Activated naive CD4-positive, alpha-beta T cell treated with anti-CD3 and anti-CD28 coated beads for 36 hours (primary cell): ENCODE results near the gene PCGF2. TPM values are rescaled to one million over a fixed set of nuclear protein-coding genes. Genes with fewer than 3 reads are reported as not detected.
"Not testable (repeated sequence)": the region's sequence is repeated elsewhere in the genome, so short reads cannot be mapped to it uniquely, and the experiment has no call there.

Experiments
- CTCF ChIA-PET: fragments of 350-600 bp; sonication (Branson Sonifier 250); formaldehyde crosslinking; loops from one replicate; lab custom pipeline; 2021; ENCODE audit warnings: antibody characterized with exemption; lab: Charles Lee
- DNase-seq: peaks from one replicate; pipeline ENCODE4 v3.0.0-alpha.2; 2020
- H3K27ac Mint-ChIP-seq: one replicate; pipeline ENCODE4 v1.8.0; 2021; ENCODE audit warnings: mild to moderate bottlenecking, mixed read lengths
- H3K27me3 Mint-ChIP-seq: one replicate; pipeline ENCODE4 v1.8.0; 2021; ENCODE audit warnings: low read depth, mixed read lengths
- H3K36me3 Mint-ChIP-seq: one replicate; pipeline ENCODE4 v1.8.0; 2021; ENCODE audit warnings: low read depth, mixed read lengths
- H3K4me1 Mint-ChIP-seq: one replicate; pipeline ENCODE4 v1.8.0; 2021; ENCODE audit warnings: low read depth, mixed read lengths
- H3K4me3 Mint-ChIP-seq: one replicate; pipeline ENCODE4 v1.8.0; 2021; ENCODE audit warnings: mild to moderate bottlenecking, moderate library complexity, mixed read lengths
- H3K9me3 Mint-ChIP-seq: one replicate; pipeline ENCODE4 v1.8.0; 2021; ENCODE audit warnings: mixed read lengths
- intact Hi-C: fragments of 100-400 bp; cut with micrococcal nuclease; formaldehyde crosslinking; loops from one replicate; pipeline ENCODE4 v1.15.1; 2023
- total RNA-seq, 2 experiments: library from RNA; stranded (reverse); gene quantifications; one replicate each; pipeline ENCODE4 v1.2.3, GENCODE V29; 2021

PCGF2 gene
- total RNA-seq, 2 experiments from 2014 or later: 1.2 TPM

- CTCF ChIA-PET: interaction anchor here (0.6 to 4.8 kb wide), 5 partner anchors 11 to 680 kb away, joined by 3 to 60 read pairs (median 5); no protein-coding TSS in a partner anchor
- no peak for DNase-seq
- intact Hi-C loops: loop anchor here (5.0 kb wide), 1 partner anchor 419 kb away; the partner anchor contains the start of gene PLXDC1
- Mint-ChIP-seq H3K27ac (peak overlapping the region; percentile 79), H3K36me3 (peaks cover 11% of the 10 kb centered on the region), H3K27me3 (no peaks in the 10 kb centered on the region), H3K4me3 (no peak overlapping the region), H3K9me3 (no peaks in the 10 kb centered on the region), H3K4me1 (peaks cover 58% of the 10 kb centered on the region)
These were observed 14.7 kb downstream of the PCGF2 start for GRCh38 chr17:38733282-38733981.

- peaks cover 19% of the 10 kb centered on the region for H3K36me3 Mint-ChIP-seq
- CTCF ChIA-PET: interaction anchor here (0.8 to 2.2 kb wide), 4 partner anchors 13 to 421 kb away, joined by 3 to 8 read pairs (median 4); no protein-coding TSS in a partner anchor
- no peaks in the 10 kb centered on the region for H3K27me3 Mint-ChIP-seq
- intact Hi-C loops: loop anchor here (5.0 kb wide), 1 partner anchor 420 kb away; the partner anchor contains the start of gene PLXDC1
- peak overlapping the region; percentile 28 for H3K27ac Mint-ChIP-seq
- H3K4me3 Mint-ChIP-seq: peak overlapping the region; percentile 94
- DNase-seq: no peak
- peaks cover 3% of the 10 kb centered on the region for H3K9me3 Mint-ChIP-seq
- H3K4me1 Mint-ChIP-seq: peaks cover 66% of the 10 kb centered on the region
These were observed 15.5 kb downstream of the PCGF2 start for GRCh38 chr17:38732376-38733281.

GRCh38 chr17:38731526-38732294 is 16.4 kb downstream of the PCGF2 start:
- peak overlapping the region; percentile 14 for H3K27ac Mint-ChIP-seq
- H3K36me3 Mint-ChIP-seq: peaks cover 20% of the 10 kb centered on the region
- peaks cover 3% of the 10 kb centered on the region for H3K9me3 Mint-ChIP-seq
- no peak for DNase-seq
- H3K4me3 Mint-ChIP-seq: peak overlapping the region; percentile 94
- intact Hi-C loops: loop anchor here (5.0 kb wide), 1 partner anchor 421 kb away; the partner anchor contains the start of gene PLXDC1
- CTCF ChIA-PET: interaction anchor here (0.6 to 2.2 kb wide), 9 partner anchors 16 to 422 kb away, joined by 3 to 14 read pairs (median 4); no protein-coding TSS in a partner anchor
- no peaks in the 10 kb centered on the region for H3K27me3 Mint-ChIP-seq
- peaks cover 75% of the 10 kb centered on the region for H3K4me1 Mint-ChIP-seq

- H3K36me3 Mint-ChIP-seq: peaks cover 23% of the 10 kb centered on the region
- CTCF ChIA-PET: interaction anchor here (0.6 to 2.2 kb wide), 8 partner anchors 15 to 423 kb away, joined by 3 to 14 read pairs (median 4); no protein-coding TSS in a partner anchor
- peak overlapping the region; percentile 90 for H3K27ac Mint-ChIP-seq
- intact Hi-C loops: loop anchor here (1.0 to 5.0 kb wide), 3 partner anchors 22 to 422 kb away; partner anchors contain the start of genes PLXDC1 and PSMB3
- DNase-seq: peak; percentile 30
- H3K4me1 Mint-ChIP-seq: peaks cover 81% of the 10 kb centered on the region
- peak overlapping the region; percentile 94 for H3K4me3 Mint-ChIP-seq
- H3K9me3 Mint-ChIP-seq: peaks cover 3% of the 10 kb centered on the region
- H3K27me3 Mint-ChIP-seq: no peaks in the 10 kb centered on the region
These were observed 17.4 kb downstream of the PCGF2 start for GRCh38 chr17:38730526-38731379.

GRCh38 chr17:38729886-38730525 is 18.1 kb downstream of the PCGF2 start, which contains the start of gene CISD3:
TSS of gene CISD3 (plus strand) at chr17:38730341. CDS start at chr17:38730359, 18 bp downstream.
- Mint-ChIP-seq H3K27ac (peak within 1 kb of the TSS; percentile 98), H3K36me3 (peaks cover 23% of the 10 kb centered on the region), H3K4me1 (peaks cover 83% of the 10 kb centered on the region), H3K27me3 (no peaks in the 10 kb centered on the region), H3K4me3 (peak within 1 kb of the TSS; percentile 94), H3K9me3 (peaks cover 3% of the 10 kb centered on the region)
- DNase-seq: peak; percentile 84
- intact Hi-C loops: loop anchor here (1.0 to 5.0 kb wide), 3 partner anchors 22 to 422 kb away; partner anchors contain the start of genes PLXDC1 and PSMB3
- CTCF ChIA-PET: interaction anchor here (1.6 to 3.6 kb wide), 6 partner anchors 14 to 54 kb away, joined by 5 to 14 read pairs (median 7); no protein-coding TSS in a partner anchor

- H3K4me3 Mint-ChIP-seq: peak overlapping the region; percentile 57
- no peak for DNase-seq
- peaks cover 24% of the 10 kb centered on the region for H3K36me3 Mint-ChIP-seq
- intact Hi-C loops: no loop called here
- CTCF ChIA-PET: interaction anchor here (1.0 to 3.6 kb wide), 8 partner anchors 14 to 111 kb away, joined by 3 to 17 read pairs (median 6); partner anchors contain the start of gene MLLT6
- no peaks in the 10 kb centered on the region for H3K27me3 Mint-ChIP-seq
- H3K27ac Mint-ChIP-seq: peak overlapping the region; percentile 98
- H3K4me1 Mint-ChIP-seq: peaks cover 79% of the 10 kb centered on the region
- H3K9me3 Mint-ChIP-seq: peaks cover 3% of the 10 kb centered on the region
These were observed 18.7 kb downstream of the PCGF2 start for GRCh38 chr17:38729368-38729885.

- intact Hi-C loops: no loop called here
- peaks cover 3% of the 10 kb centered on the region for H3K9me3 Mint-ChIP-seq
- H3K27me3 Mint-ChIP-seq: no peaks in the 10 kb centered on the region
- DNase-seq: peak; percentile 79
- peak overlapping the region; percentile 98 for H3K27ac Mint-ChIP-seq
- CTCF ChIA-PET: interaction anchor here (1.0 to 3.6 kb wide), 10 partner anchors 12 to 208 kb away, joined by 3 to 17 read pairs (median 6); partner anchors contain the start of gene MLLT6
- H3K36me3 Mint-ChIP-seq: peaks cover 21% of the 10 kb centered on the region
- peaks cover 71% of the 10 kb centered on the region for H3K4me1 Mint-ChIP-seq
- H3K4me3 Mint-ChIP-seq: peak overlapping the region; percentile 58
These were observed 19.8 kb downstream of the PCGF2 start for GRCh38 chr17:38728290-38728831.

GRCh38 chr17:38727736-38728135 is 20.4 kb downstream of the PCGF2 start:
- peaks cover 67% of the 10 kb centered on the region for H3K4me1 Mint-ChIP-seq
- no peaks in the 10 kb centered on the region for H3K27me3 Mint-ChIP-seq
- H3K27ac Mint-ChIP-seq: peak overlapping the region; percentile 98
- peaks cover 21% of the 10 kb centered on the region for H3K36me3 Mint-ChIP-seq
- H3K9me3 Mint-ChIP-seq: peaks cover 3% of the 10 kb centered on the region
- H3K4me3 Mint-ChIP-seq: peak overlapping the region; percentile 58
- DNase-seq: peak; percentile 94
- intact Hi-C loops: loop anchor here (1.0 kb wide), 2 partner anchors 21 to 50 kb away; no protein-coding TSS in a partner anchor
- CTCF ChIA-PET: interaction anchor here (1.0 to 3.6 kb wide), 8 partner anchors 12 to 209 kb away, joined by 3 to 17 read pairs (median 6); partner anchors contain the start of gene MLLT6

GRCh38 chr17:38726145-38726544 is 22.0 kb downstream of the PCGF2 start:
- CTCF ChIA-PET: interaction anchor here (1.5 to 3.6 kb wide), 2 partner anchors 9 to 16 kb away, joined by 3 to 12 read pairs; no protein-coding TSS in a partner anchor
- Mint-ChIP-seq H3K4me1 (peaks cover 53% of the 10 kb centered on the region), H3K27ac (peak overlapping the region; percentile 98), H3K36me3 (peaks cover 20% of the 10 kb centered on the region)
- H3K27me3 Mint-ChIP-seq, H3K4me3 Mint-ChIP-seq, intact Hi-C loops, H3K9me3 Mint-ChIP-seq: not testable (repeated sequence)
- DNase-seq: peak; percentile 19
